Measurements from ENCODE around the gene MMP24. TPM values are rescaled to one million over a fixed set of nuclear protein-coding genes. Genes with fewer than 3 reads are reported as not detected.

MMP24 gene
- total RNA-seq, 1 experiment from 2014 or later: 23.0 TPM

DNA sequence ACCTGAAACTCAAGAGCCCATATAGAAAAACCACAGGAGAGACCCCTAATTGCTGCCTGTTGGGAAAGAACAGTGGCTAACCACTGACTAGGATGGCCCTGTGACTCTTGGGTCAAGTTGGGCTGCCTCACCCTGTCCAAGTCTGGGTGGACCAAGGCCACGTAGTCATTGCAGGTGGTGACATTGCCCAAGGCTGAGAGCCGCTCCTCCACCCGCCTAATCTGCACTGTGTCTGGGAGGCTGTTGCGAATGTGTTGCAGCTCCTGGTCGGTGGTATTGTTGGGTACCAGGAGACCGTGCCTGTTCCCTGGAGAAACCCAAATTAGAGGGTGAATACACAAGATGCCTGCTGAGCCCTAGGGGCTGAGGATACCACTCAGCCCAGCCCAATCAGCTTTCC is 54.0 kb downstream of the MMP24 start:
- no peak overlapping the region for H2BK5ac ChIP-seq (ENCODE audit: insufficient read length, low read length)
- no peaks in the 10 kb centered on the region for H3K9me3 ChIP-seq (ENCODE audit: control insufficient read depth, low read depth, low read length)
- H3K14ac ChIP-seq (ENCODE audit: insufficient read depth, low read length): no peak overlapping the region
- no peak overlapping the region for H3K9ac ChIP-seq (ENCODE audit: extremely low read depth, insufficient read length, low read length)
- TF ChIP-seq, protein P1, sequence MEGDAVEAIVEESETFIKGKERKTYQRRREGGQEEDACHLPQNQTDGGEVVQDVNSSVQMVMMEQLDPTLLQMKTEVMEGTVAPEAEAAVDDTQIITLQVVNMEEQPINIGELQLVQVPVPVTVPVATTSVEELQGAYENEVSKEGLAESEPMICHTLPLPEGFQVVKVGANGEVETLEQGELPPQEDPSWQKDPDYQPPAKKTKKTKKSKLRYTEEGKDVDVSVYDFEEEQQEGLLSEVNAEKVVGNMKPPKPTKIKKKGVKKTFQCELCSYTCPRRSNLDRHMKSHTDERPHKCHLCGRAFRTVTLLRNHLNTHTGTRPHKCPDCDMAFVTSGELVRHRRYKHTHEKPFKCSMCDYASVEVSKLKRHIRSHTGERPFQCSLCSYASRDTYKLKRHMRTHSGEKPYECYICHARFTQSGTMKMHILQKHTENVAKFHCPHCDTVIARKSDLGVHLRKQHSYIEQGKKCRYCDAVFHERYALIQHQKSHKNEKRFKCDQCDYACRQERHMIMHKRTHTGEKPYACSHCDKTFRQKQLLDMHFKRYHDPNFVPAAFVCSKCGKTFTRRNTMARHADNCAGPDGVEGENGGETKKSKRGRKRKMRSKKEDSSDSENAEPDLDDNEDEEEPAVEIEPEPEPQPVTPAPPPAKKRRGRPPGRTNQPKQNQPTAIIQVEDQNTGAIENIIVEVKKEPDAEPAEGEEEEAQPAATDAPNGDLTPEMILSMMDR (conservative IDR thresholded peaks at IDR 0.05): no peak
- H3K27me3 ChIP-seq (ENCODE audit: insufficient read depth, low read length): no peaks in the 10 kb centered on the region
- Mint-ChIP-seq H3K27me3 (ENCODE audit: low read depth) (no peaks in the 10 kb centered on the region; the same call in 1 of the 2 replicates), H3K9me3 (no peaks in the 10 kb centered on the region; a peak in 2 of 5 replicates), H3K4me3 (no peak overlapping the region), H3K4me1 (peaks cover 24 to 31% of the 10 kb centered on the region in 2 experiments), H3K36me3 (ENCODE audit: insufficient read depth in 1 of 3, low read depth in 3 of 3) (peaks cover 26 to 64% (median 61%) of the 10 kb centered on the region in 3 experiments), H3K27ac (0 out of 7 replicates have a peak overlapping the region, but pooled peaks of 1 of the 3 experiments have one; percentile 70)
- no peak overlapping the region for H3K27ac ChIP-seq (ENCODE audit: insufficient read length, low read depth, low read length)
- H2BK12ac ChIP-seq (ENCODE audit: insufficient read length, low read depth, low read length): no peak overlapping the region
- peaks cover 11% of the 10 kb centered on the region for H3K79me2 ChIP-seq (ENCODE audit: insufficient read depth, low read length)
- H3K23me2 ChIP-seq (ENCODE audit: insufficient read length, low read depth, low read length, poor library complexity, severe bottlenecking): peaks cover 10% of the 10 kb centered on the region
- H4K91ac ChIP-seq (ENCODE audit: insufficient read length, low read depth, low read length): no peak overlapping the region
- H3K56ac ChIP-seq (ENCODE audit: insufficient read length, low read depth, low read length): no peak overlapping the region
- H3T11ph ChIP-seq (ENCODE audit: low read length): no peak overlapping the region
- no peaks in the 10 kb centered on the region for H3K79me1 ChIP-seq (ENCODE audit: insufficient read depth, low read depth, low read length, poor library complexity, severe bottlenecking)
- no peak overlapping the region for H3K4ac ChIP-seq (ENCODE audit: low read depth, low read length)
- WGBS (ENCODE audit: extremely low coverage, insufficient read length, low lambda C conversion rate): no CpG with 5 or more reads among the region's 6 CpGs
- H4K5ac ChIP-seq (ENCODE audit: insufficient read length, low read depth, low read length): no peak overlapping the region
- H3K23ac ChIP-seq (ENCODE audit: insufficient read length, low read depth, low read length): no peak overlapping the region
- H2BK120ac ChIP-seq (ENCODE audit: low read depth, low read length, poor library complexity, severe bottlenecking): no peak overlapping the region
- H3K4me1 ChIP-seq (ENCODE audit: insufficient read depth, low read length): peaks cover 7% of the 10 kb centered on the region
- no peak overlapping the region for H2BK20ac ChIP-seq (ENCODE audit: low read depth, low read length, poor library complexity, severe bottlenecking)
- no peak overlapping the region for H2AFZ ChIP-seq (ENCODE audit: low read length)
- no peak overlapping the region for H4K8ac ChIP-seq (replicated peaks; ENCODE audit: insufficient read length, low read depth, low read length)
- no peak for DNase-seq
- no peak overlapping the region for H2AK5ac ChIP-seq (ENCODE audit: insufficient read length, low read length)
- no peak overlapping the region for H2BK15ac ChIP-seq (ENCODE audit: low read depth, low read length)
- no peaks in the 10 kb centered on the region for H4K20me1 ChIP-seq (ENCODE audit: control insufficient read depth, insufficient read depth, insufficient read length)
- no peak overlapping the region for H3K18ac ChIP-seq (ENCODE audit: insufficient read length, low read depth, low read length)
- H3K4me2 ChIP-seq (ENCODE audit: insufficient read depth, insufficient read length, low read length): no peak overlapping the region
